HG03175 (cell line): ENCODE data around the gene CHST3.
"Not testable (repeated sequence)": the region's sequence is repeated elsewhere in the genome, so short reads cannot be mapped to it uniquely, and the experiment has no call there.

Source experiments
- ATAC-seq: cut with Tn5 transposase; IDR thresholded peaks from one replicate; pipeline ENCODE4 v1.9.1; 2021; ENCODE audit warnings: mild to moderate bottlenecking, moderate library complexity; ENCODE audit not compliant: unreplicated experiment

Gene CHST3

GRCh38 chr10:71985542-71986250, 21.5 kb downstream of the CHST3 start:
- ATAC-seq: peak; percentile 53

GRCh38 chr10:71988895-71989294, 24.7 kb downstream of the CHST3 start:
- not testable (repeated sequence) for ATAC-seq

GRCh38 chr10:71989661-71990454, 25.7 kb downstream of the CHST3 start:
- ATAC-seq: no peak

GRCh38 chr10:71990706-71991269, 26.6 kb downstream of the CHST3 start:
- no peak for ATAC-seq

GRCh38 chr10:71995449-71995848, 31.3 kb downstream of the CHST3 start:
- ATAC-seq: no peak

- no peak for ATAC-seq
These were observed 31.8 kb downstream of the CHST3 start for GRCh38 chr10:71995887-71996575.

GRCh38 chr10:71996592-71997371, 32.6 kb downstream of the CHST3 start:
- no peak for ATAC-seq

- no peak for ATAC-seq
These were observed 34.1 kb downstream of the CHST3 start for GRCh38 chr10:71998119-71998839.

GRCh38 chr10:71998840-71999194, 34.6 kb downstream of the CHST3 start:
- ATAC-seq: no peak

DNA sequence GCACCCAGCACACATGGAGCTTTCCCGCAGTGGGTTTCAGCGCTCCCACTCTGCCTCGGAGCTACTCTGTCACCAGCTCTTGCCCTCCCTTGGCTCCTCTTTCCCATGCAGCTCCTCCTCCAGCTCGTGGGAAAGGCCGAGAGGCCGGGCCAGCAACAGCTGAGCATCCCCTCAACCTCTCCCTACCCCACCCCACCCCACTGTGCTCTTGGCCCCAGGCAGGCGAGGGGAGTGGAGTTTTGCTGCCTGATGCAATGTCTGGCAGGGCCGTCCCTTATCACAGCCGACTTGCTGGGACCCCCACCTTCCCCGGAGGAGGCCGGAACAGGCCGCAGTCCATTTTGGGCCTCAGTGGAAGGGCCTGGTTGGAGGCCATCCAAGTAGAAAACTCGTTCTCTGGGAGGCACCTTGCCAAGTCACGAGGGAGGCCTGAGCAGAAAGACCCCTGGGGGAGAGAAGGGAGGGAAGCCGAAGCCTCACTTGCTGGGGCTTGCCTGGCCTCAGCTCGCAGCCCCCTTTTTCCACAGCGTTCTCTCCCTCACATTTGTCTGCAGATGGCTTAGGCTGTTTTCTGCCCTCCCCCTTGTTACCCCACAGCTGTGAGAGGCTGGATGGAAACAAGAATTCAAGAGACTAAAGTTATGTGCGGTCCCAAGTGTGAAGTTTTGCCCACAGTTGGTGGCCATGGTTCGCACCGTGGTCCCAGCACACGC, 35.3 kb downstream of the CHST3 start:
- ATAC-seq: peak; percentile 61

DNA sequence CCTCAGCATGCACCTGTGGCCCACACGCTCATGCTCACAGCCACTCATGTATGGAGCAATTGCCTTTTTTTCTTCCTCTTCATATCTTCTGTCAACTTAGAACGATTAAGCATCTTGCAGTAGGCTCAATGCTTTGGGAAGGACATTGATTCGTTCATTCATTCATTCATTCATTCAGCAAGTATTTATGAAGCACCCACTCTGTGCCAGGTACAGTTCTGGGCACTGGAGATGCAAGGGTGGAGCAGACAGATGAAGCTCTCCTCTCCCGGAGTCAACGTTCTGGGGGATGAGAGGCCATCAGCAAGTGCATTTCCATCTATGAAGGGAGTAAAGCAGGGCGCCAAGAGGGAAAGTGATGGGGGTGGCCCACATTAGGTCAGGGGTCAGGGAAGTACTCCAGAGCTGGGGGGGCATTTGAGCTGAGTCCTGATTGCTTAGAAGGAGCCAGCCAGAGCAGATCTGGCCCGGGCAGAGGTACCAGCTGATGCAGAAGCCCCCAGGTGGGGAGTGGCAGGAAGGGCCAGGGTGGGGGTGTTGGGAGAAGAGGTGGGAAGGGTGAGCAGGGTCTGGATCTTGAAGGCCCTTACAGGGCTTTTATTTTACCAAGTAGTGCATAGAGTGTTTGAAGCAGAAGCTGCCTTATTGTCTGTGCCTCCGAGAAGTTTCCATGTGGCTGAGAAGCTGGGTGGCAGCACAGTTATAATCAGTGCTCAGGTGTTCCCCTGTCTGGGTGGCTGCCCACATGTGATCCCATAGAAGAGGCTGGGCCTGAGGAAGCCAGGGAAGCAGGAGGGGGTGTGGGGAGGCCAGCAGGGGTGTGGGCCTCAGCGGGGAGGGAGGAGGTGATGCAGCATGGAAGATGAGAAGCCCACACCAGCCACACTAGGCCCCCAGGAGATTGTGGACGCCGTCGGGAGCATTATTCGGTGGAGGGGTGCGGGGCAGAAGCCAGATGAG, 36.2 kb downstream of the CHST3 start:
- no peak for ATAC-seq

DNA sequence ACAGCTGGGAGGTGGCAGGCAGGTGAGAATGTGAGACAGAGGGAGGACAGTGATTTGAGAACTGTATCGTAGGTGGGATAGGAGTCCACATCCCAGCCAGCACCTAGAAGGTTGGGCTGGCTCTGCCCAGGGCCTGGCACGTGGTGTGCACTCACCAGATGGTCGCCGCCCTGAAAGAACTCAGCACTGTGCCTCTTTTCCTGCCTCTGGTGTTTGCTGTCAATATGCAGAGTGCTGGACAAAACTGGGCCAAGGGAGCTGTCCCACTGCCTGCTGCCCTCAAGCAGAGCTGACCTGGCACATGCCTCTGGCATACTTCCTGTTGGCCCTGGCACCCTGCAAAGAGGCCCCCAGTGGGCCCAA, 36.8 kb downstream of the CHST3 start:
- no peak for ATAC-seq

GRCh38 chr10:72002354-72003295, 38.4 kb downstream of the CHST3 start:
- ATAC-seq: no peak

DNA sequence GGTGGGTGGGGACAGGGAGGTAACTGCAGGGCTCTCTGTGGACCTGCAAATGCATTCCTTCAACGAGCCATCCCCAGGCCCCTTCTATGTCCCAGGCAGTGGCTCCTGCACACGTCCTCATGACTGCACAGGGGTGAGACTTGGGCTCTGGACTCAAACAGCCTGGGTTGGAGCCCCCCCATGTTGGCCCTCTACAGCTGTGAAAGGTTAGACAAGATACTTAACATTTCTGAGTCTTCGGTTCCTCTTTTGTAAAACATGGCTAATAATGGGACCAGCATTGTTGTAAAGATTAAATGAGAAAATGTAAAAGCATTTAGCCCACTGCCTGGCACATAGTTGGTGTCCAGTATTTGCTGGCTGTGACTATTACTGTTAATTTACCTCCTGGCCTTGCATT, 41.8 kb downstream of the CHST3 start:
- peak; percentile 50 for ATAC-seq

DNA sequence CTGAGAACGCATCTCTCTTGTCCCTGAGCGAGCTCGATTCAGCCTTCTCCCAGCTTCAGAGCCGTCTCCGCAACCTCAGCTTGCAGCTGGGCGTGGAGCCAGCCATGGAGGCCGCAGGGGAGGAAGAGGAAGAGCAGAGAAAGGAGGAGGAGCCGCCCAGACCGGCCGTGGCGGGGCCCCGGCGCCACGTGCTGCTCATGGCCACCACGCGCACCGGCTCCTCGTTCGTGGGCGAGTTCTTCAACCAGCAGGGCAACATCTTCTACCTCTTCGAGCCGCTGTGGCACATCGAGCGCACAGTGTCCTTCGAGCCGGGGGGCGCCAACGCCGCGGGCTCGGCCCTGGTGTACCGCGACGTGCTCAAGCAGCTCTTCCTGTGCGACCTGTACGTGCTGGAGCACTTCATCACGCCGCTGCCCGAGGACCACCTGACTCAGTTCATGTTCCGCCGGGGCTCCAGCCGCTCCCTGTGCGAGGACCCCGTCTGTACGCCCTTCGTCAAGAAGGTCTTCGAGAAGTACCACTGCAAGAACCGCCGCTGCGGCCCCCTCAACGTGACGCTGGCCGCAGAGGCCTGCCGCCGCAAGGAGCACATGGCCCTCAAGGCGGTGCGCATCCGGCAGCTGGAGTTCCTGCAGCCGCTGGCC, 43.2 kb downstream of the CHST3 start:
- ATAC-seq: no peak

GRCh38 chr10:72008096-72008981, 44.1 kb downstream of the CHST3 start:
- no peak for ATAC-seq
